NCI-H1105 (cell line): ENCODE data around the gene SNX10.
"Not testable (repeated sequence)": the region's sequence is repeated elsewhere in the genome, so short reads cannot be mapped to it uniquely, and the experiment has no call there.

Experiments used
- DNase-seq: peaks from one replicate; lab custom pipeline; 2025; lab: John Stamatoyannopoulos, UW

SNX10 gene, protein sequence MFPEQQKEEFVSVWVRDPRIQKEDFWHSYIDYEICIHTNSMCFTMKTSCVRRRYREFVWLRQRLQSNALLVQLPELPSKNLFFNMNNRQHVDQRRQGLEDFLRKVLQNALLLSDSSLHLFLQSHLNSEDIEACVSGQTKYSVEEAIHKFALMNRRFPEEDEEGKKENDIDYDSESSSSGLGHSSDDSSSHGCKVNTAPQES

DNA sequence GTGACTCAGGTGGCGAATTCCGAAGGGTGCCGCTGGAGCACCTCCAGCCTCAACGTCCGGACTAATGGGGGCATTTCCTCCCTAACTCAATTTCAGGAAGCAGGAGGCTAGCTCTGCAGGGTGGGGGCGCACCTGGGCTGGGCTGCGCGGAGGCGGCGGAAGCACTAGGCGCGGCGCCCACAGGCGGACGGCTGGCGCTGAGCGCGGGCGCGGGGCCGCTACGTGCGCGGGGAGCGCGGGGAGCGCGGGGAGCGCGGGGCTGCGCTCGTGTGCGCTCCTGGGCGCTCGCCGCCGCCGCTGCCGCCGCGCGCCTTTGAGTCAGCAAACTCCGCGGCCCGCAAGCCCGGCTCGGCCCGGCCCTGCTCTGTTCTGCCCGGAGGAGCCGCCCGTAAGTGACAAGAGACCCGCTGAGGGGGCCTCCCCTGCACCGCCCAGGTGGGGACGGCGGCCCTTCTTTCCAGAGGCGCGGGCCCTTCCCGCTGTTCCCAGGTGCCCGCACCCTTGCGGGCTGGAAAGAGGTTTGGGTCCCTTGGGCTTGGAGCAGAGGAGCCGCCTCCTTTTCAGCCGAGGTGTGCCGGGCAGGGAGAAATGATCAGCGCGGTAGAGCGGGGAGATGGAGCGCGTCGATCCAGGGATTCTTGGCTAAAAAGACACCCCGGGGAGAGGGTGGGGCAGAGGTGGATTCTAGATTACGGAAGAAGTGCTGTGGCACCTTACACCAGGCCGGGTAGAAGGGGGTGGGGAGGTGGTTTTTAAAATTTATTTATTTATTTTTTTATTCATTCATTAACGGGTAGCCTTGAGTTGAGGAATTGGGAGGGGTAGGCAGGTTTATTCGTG is at the start of gene SNX10:
Gene SNX10, plus strand, starts transcription at position 164 of the 840 bp plus-strand sequence. CDS start 54,581 bp downstream, outside the sequence.
- DNase-seq, result peak; percentile 79

DNA sequence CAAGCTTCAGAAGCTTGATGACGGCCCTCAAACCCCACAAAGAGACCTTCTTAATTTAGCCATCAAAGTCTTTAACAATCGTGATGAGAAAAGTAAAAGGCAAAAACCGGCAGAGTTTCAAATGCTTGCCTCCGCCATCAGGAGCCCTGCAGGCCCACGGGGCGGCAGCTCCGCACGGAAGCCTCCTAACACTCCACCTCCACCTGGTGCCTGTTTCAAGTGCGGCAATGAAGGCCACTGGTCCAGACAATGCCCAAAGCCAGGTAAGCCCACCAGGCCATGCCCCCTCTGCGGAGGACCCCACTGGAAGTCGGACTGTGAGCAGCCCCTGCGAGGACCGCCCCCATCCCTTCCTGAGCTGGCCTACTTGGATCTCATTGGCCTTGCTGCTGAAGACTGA is 46.5 kb upstream of the SNX10 start:
- no peak for DNase-seq

DNA sequence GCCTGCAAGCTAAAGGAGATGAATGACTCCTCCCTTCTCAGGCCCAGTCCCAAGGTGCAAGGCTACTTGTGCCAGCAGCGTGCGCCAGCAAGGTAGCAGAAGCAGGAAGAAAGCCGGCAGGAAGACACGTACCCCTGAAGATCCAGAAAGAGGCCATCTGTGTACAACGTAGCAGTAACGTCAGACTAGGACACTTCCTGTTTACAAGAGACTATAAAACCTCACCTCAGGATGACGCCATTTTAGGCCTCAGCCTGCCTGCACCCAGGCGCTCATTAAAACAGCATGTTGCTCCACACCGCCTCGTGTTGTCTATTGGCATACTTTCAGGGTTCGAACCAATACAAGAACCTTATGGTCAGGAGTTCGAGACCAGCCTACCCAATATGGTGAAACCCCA is 41.4 kb upstream of the SNX10 start:
- no peak for DNase-seq

DNA sequence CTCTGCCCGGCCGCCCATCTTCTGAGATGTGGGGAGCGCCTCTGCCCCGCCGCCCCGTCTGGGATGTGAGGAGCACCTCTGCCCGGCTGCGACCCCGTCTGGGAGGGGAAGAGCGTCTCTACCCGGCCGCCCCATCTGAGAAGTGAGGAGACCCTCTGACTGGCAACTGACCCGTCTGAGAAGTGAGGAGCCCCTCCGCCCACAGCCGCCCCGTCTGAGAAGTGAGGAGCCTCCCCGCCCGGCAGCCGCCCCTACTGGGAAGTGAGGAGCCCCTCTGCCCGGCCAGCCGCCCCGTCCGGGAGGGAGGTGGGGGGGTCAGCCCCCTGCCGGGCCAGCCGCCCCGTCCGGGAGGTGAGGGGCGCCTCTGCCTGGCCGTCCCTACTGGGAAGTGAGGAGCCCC is 29.8 kb upstream of the SNX10 start:
- DNase-seq, result not testable (repeated sequence)

DNA sequence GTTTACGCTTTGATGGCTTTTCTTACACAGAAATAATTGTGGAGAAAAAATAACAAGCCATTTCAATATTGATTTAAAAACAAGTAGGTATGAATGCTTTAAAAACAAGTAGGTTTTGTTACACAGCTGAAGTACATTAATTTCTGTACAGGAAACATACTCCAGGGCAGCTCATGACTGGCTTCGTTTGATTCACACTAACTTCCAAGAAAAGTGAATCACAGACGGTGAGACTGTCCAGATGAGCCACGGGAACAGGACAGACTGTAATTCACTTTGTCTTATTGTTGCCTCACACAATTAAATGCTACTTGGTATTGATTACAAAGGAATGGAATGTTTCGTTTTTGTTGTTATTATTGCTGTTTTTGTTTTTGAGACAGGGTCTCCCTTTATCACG is 26.6 kb upstream of the SNX10 start:
- no peak for DNase-seq

DNA sequence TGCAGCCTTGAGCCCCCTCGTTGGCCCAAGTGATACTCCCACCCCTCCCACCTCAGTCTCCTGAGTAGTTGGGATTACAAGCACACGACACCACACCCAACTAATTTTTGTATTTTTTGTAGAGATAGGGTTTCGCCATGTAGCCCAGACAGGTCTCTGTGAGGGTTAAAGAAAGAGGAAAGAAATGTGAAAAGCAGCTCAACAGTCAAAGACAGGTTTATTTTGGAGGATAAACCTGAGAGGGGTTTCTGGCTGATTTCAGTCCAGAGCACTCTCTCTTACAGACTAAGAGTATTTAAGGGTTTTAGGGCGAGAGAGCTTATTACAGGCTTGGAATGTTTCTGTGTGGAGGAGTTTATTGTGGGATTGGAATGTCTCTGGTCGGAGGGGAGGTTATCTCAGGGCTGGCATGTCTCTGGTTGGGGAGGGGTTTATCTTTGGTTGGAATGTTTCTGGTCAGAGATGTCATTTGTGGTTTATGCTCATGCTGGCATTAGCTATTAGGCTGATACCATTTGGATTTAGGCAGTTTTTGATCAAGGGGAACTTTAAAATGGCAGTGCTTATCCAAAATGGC is 26.1 kb upstream of the SNX10 start:
- DNase-seq, result no peak

DNA sequence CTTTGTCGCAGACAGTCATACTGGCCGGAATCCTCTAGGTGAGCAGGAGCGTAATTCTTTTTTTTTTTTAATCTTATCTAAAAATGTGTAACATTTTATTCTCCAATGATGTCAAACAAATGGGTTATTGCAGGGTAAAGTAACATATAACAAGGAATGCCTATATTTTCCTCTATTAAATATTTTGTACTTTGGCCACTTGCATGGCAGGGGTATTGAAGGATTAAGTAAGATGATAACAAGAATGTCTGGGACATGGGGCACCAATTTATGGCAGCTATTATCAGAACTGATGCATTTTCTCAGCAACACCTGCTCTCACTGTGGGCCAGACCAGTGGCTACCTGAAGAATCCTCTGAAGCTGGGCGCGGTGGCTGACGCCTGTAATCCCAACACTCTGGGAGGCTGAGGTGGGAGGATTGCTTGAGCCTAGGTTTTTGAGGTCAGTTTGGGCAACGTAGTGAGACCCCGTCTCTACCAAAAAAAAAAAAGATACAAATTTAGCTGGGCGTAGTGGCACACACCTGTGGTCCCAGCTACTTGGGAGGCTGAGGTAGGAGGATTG is 24.0 kb upstream of the SNX10 start:
- DNase-seq, result no peak

DNA sequence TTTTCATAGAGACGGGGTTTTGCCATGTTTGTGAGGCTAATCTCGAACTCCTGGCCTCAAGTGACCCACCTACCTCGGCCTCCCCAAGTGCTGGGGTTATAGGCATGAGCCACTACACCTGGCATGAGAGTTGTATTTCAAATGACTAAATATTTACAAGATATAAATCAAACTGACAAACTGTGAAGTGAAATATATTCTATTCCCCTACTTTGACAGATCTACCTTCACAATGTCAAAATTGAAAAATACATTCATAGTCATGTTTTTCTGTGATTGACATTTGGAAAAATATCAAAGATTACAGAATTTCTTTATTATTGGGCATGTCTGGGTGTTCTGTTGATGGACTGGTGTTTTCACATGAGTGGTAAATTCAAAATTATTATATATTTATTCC is 16.4 kb upstream of the SNX10 start:
- no peak for DNase-seq

DNA sequence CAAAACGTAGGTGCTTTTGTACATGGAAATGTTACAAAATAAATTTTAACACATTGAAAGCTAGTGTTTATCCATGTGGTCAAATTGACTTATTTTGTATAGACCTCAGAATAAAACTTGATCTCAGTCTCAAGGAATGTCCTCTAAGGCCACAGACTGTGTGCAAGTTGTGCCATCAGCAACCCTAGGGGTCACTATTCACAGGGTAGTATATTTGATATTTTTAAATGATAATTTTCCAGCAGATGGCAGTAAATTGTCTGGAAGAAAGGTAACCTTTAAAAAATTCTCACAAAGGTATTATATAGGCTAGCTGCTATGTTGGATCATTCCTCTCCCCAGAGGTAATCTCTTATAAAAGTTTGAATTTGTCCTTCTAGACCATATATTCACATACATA is 12.9 kb upstream of the SNX10 start:
- DNase-seq, result peak; percentile 16

DNA sequence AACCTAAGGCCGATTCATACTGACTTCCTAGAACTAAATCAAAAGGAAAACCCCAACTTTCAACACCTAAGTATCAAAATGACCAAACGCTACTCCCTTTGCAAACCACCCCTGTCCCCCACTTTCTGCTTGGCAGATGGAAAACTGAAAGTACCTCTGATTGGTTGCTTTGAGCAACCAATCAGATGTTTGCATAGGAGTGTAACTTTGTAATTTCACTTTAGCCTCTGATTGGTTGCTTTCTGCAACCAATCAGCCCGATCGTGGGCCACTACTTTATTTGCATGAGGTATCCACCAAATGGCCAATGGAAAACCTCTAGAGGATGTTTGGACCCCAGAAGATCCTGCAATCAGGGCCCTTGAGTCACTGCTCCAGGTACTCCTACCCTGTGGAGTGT is 12.3 kb upstream of the SNX10 start:
- DNase-seq, result no peak

DNA sequence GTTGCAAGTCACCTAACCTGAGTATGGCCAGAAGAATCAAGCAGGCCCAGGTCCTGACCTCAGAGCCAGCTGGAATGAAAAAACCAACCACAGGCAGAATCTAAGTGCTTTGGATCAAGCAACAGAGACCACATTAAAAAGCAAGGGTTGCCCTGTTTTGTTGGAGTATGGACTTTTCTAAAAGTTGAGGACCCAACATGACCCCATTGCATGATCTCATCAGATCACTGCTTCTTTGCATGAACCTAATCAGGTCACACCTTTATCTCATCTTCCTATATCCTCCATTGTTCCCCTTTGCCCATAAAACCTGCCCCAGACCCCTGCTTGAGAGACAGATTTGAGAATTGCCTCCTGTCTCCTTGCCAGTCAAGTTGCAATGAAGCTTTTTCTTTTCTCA is 11.6 kb upstream of the SNX10 start:
- no peak for DNase-seq

DNA sequence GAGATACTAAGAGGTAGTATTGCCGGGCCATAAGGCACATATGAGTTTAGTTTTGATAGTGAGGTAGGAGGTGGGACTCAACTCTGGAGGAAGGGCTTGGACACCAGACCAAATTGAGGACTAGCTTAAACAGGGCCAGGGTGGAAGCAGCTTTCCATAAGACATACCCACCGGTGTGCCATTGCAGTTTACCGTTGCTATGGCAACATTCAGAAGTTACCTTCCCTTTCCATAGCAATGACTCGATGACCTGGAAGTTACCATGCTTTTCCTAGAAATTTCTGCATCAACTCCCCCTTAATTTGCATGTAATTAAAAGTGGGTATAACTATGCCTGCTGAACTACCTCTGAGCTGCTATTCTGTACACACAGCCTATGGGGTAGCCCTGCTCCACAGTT is 10.9 kb upstream of the SNX10 start:
- no peak for DNase-seq

DNA sequence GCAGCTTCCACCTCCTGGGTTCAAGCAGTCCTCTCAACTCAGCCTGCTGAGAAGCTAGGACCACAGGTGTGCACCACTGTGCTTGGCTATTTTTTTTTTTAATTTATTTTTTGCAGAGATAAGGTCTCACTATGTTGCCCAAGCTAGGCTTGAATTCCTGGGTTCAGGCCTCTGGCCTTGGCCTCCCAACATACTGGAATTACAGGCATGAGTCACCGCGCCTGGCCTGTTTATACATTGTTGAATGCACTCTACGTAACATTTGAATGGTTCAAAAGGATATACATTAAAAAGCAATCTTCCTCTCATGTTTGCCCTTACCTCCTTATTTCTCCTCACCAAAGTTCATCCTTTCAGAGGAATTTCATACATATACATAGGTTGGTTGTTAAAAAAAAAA is 7.2 kb upstream of the SNX10 start:
- DNase-seq, result no peak

DNA sequence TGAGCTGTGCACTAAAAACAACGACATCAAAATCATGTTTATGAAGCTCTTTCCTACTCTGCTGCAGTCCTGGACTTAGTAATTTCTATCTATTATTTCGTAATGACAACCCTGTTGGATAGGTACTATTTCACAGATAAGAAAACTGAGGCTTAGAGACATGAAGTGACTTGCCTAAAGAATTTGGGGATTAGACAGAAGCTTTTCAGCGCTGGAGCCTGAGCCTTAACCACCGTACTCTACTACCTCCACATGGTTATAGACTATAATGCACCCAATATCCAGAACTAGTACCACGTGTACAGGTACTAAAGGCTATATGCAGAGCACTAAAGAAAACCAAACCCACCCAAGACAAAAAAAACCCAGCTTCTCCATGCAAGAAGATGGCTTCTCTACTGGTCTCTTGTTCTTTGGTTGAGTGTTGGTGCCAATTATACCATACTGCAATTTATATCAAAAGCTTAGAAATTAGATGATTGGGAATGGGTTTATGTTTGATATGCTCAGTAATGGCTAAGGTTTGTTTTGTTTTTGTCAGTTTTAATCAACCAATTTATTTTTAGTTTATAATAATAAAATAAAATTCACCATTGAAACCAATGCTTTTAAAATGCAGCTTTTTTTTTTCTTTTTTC is 6.5 kb upstream of the SNX10 start:
- no peak for DNase-seq

DNA sequence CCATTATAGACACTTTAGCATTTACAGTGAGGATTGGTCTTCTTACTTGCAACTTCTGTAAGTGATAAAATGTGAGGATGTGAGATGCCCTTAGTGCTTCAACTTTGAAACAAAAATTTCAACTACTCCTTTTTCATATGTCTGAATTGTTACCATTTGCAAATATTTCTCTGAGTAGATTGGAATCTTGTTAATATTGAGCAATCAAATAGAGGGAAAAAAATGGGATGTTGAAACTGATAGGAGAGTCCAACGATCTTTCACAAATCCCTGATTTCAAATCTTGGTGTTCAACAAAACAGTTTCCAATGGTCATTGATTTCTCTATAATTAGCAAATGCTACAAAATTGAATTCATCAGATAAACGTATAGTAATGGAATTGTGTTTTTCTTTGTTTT is 5.5 kb upstream of the SNX10 start:
- DNase-seq, result no peak

DNA sequence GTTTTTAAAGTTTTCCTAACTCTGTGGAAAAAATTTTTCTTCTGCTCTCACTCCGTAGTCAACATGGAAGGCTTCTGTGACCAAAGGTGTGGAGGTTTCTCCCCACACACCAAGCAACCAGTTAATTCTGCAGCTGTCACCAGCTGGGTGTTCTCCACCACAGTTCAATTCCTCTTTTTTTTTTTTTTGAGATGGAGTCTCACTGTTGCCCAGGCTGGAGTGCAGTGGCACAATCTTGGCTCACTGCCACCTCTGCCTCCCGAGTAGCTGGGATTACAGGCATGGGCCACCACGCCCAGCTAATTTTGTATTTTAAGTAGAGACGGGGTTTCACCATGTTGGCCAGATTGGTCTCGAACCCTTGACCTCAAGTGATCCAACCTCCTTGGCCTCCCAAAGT is 3.5 kb upstream of the SNX10 start:
- DNase-seq, result not testable (repeated sequence)

DNA sequence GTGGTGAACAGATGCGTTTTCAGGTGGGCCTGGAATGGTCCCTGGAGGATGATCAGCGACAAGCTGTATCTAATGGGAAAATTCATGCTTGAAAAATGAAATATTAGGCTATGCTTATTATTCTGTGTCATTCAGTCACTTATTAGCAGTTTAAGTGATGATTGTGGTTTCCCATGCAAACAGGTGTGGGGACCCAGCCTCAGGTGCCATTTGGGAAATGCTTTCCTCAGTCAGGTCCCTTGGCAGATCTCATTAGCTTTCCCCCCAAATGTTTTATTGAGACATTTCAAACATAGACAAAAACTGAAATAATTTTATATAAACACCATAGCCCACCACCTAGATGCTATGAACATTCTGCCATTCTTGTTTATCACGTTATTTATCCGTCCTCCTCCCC is 411 bp upstream of the SNX10 start:
- no peak for DNase-seq

DNA sequence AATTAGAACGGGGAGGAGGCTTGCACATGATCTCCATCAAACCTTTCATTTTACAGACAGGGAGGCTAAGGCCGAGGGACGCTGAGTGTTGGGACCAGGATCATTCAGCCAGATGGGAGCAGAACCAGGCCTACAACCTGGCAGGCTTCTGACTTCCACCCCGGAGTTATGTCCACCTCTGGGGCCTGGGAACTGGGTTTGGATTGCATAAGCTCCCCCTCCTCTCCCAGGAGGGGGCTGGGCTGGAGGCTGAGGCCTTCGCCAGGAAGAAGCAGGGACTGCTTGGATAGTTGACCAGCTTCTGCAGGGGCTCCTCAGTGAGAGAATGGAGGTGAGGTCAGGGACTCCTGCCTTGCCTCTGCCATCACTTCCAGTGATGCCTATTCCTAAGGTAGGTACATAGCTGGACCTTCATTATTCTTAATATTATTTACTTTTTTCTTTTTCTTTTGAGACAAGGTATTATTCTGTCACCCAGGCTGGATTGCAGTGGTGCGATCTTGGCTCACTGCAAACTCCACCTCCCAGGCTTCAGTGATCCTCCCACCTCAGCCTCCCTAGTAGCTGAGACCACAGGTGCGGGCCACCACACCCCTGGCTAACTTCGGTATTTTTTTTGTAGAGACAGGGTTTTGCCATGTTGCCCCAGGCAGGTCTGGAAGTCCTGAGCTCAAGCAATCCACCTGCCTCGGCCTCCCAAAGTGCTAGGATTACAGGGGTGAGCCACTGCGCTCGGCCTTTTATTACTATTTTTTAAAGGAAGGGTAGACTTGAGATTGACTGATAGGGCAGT is 1.3 kb downstream of the SNX10 start:
- DNase-seq, result no peak

DNA sequence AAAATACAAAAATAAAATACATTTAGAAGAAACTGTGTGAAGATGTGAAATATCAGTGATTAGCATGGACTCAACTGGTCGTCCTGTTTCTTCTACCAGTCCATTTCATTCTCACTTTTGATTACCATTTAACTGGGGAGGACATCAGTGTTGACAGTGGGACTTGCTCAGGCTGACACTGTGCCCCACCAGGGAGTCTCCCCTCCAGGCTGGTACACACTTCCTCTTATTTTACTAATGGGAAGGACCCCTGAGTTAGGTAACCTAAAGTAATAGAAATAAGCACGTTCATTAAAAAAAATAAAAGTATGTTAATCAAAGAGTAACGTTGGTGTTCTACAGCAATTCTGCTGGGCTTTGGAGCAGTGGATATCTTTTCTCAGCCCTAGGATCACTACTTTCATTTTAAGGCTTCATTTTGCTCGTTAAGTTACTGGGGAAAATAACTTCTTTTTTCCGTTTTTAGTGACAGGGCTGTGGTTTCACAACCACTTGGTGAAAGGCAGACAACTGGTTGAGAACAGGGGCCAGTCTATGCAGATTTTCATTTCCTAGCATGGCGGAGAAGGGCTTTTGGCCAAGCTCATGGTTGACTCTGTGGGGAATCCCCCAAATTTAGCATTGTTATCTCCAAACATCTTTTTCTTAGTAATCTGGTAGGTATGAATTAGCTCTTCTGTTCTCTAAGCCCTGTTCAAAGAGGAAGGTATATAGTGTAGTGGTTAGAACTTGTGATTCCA is 2.1 kb downstream of the SNX10 start:
- DNase-seq, result no peak

DNA sequence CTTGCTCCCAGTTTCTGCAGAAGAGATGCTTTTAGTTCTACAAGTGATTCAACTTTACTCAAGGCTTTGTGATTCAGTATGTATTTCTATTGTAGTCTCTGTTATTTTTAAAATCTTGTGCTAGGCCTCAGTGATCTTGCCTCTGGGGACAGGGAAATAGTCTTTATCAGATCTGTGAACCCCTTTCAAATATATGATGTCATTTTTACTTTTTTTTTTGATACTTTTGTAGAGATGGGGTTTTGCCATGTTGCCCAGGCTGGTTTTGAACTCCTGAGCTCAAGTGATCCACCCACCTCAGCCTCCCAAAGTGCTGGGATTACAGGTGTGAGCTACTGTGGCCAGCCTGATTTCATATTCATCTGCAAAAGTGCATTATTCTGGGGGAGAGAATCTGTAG is 3.4 kb downstream of the SNX10 start:
- no peak for DNase-seq

DNA sequence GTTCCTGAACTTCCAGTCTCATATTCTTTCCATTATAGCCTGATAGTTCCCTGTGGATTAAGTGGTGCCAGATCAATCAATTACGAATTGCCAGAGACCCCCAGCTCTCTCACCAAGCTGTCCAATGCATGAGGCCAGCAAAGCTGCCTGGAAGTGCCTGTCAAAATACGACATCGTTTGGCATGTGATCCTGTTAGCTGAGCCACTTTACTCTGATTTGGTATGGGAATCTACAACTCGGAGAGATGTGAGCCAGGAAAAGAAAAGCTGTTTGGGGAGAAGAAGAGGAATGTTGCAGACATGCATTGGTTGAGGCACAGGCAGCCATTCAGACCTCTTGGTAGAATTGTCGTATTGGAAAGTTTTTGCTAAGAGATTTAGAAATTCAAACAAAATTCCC is 3.9 kb downstream of the SNX10 start:
- DNase-seq, result no peak
